Glutamatergic neuron (in vitro differentiated cells): ENCODE measurements around the gene CNNM3. TPM values are rescaled to one million over a fixed set of nuclear protein-coding genes. Genes with fewer than 3 reads are reported as not detected.

Source experiments
- DNase-seq: peaks from one replicate; pipeline ENCODE4 v3.0.0; 2022
- H3K27ac Mint-ChIP-seq: one replicate; pipeline ENCODE4 v1.8.0; 2020; ENCODE audit warnings: mild to moderate bottlenecking, mixed read lengths, inconsistent platforms; ENCODE audit not compliant: unreplicated experiment
- H3K27me3 Mint-ChIP-seq: one replicate; pipeline ENCODE4 v1.8.0; 2020; ENCODE audit warnings: mild to moderate bottlenecking, moderate library complexity, mixed read lengths, inconsistent platforms; ENCODE audit not compliant: unreplicated experiment
- H3K36me3 Mint-ChIP-seq: one replicate; pipeline ENCODE4 v1.8.0; 2020; ENCODE audit warnings: mild to moderate bottlenecking, mixed read lengths, inconsistent platforms; ENCODE audit not compliant: unreplicated experiment
- H3K4me1 Mint-ChIP-seq: one replicate; pipeline ENCODE4 v1.8.0; 2020; ENCODE audit warnings: mild to moderate bottlenecking, low read depth, mixed read lengths, inconsistent platforms; ENCODE audit not compliant: unreplicated experiment
- H3K4me3 Mint-ChIP-seq: one replicate; pipeline ENCODE4 v1.8.0; 2020; ENCODE audit warnings: mild to moderate bottlenecking, mixed read lengths, inconsistent platforms; ENCODE audit not compliant: unreplicated experiment
- H3K9me3 Mint-ChIP-seq: one replicate; pipeline ENCODE4 v1.8.0; 2020; ENCODE audit warnings: mild to moderate bottlenecking, moderate library complexity, mixed read lengths, inconsistent platforms; ENCODE audit not compliant: unreplicated experiment
- CTCF ChIP-seq: fragments of 200-600 bp; sonication (generic); IDR thresholded peaks from one replicate; pipeline ENCODE4 v1.5.0; 2021; ENCODE audit not compliant: partially characterized antibody, unreplicated experiment
- total RNA-seq: library from RNA; stranded (reverse); fragmentation: NEBNext Ultra II Directional; extraction: Animal tissue kit (Norgen Biotek cat#: 25700); gene quantifications from one replicate; pipeline ENCODE4 v1.2.1, GENCODE V29; 2021; ENCODE audit not compliant: unreplicated experiment

CNNM3 gene
- total RNA-seq, 1 donor from 2014 or later, result 22.3 TPM

- Mint-ChIP-seq H3K27me3 (no peaks in the 10 kb centered on the region), H3K4me1 (peaks cover 5% of the 10 kb centered on the region), H3K27ac (no peak overlapping the region), H3K36me3 (no peaks in the 10 kb centered on the region), H3K4me3 (no peak overlapping the region), H3K9me3 (peaks cover 3% of the 10 kb centered on the region)
- no peak for TF ChIP-seq CTCF
- DNase-seq, result no peak
Observed at GRCh38 chr2:96799623-96799935, 16.5 kb upstream of the CNNM3 start.

GRCh38 chr2:96800061-96801004, 15.7 kb upstream of the CNNM3 start:
- H3K36me3 Mint-ChIP-seq, result no peaks in the 10 kb centered on the region
- no peaks in the 10 kb centered on the region for H3K27me3 Mint-ChIP-seq
- H3K4me3 Mint-ChIP-seq, result no peak overlapping the region
- H3K27ac Mint-ChIP-seq, result no peak overlapping the region
- DNase-seq, result no peak
- no peak for TF ChIP-seq CTCF
- peaks cover 3% of the 10 kb centered on the region for H3K4me1 Mint-ChIP-seq
- peaks cover 3% of the 10 kb centered on the region for H3K9me3 Mint-ChIP-seq

GRCh38 chr2:96801005-96801785, 14.9 kb upstream of the CNNM3 start:
- Mint-ChIP-seq H3K4me3 (no peak overlapping the region), H3K36me3 (no peaks in the 10 kb centered on the region), H3K4me1 (peaks cover 3% of the 10 kb centered on the region), H3K9me3 (peaks cover 3% of the 10 kb centered on the region), H3K27me3 (no peaks in the 10 kb centered on the region), H3K27ac (no peak overlapping the region)
- peak; percentile 81 for DNase-seq
- TF ChIP-seq CTCF, result peak; percentile 68

GRCh38 chr2:96801786-96802595, 14.1 kb upstream of the CNNM3 start:
- peaks cover 3% of the 10 kb centered on the region for H3K4me1 Mint-ChIP-seq
- H3K9me3 Mint-ChIP-seq, result peaks cover 3% of the 10 kb centered on the region
- TF ChIP-seq CTCF, result no peak
- H3K27ac Mint-ChIP-seq, result no peak overlapping the region
- DNase-seq, result no peak
- H3K36me3 Mint-ChIP-seq, result no peaks in the 10 kb centered on the region
- H3K4me3 Mint-ChIP-seq, result no peak overlapping the region
- H3K27me3 Mint-ChIP-seq, result no peaks in the 10 kb centered on the region
